HEK293 (cell line): Measurements from ENCODE around the gene MXD4.
A peak's percentile ranks its signal among the peaks of the same experiment; 100 is the strongest.

Source experiments
- HOXA7 ChIP-seq: sonication (generic); formaldehyde crosslinking; IDR thresholded peaks from 2 replicates; pipeline ENCODE4 v1.8.1; 2022; ENCODE audit warnings: missing genetic modification reagents, borderline replicate concordance
- KLF16 ChIP-seq: fragments of 450-650 bp; formaldehyde crosslinking; IDR thresholded peaks from 2 replicates; pipeline ENCODE4 v1.5.1; 2017; ENCODE audit warnings: missing biosample characterization, missing genetic modification characterization
- KLF7 ChIP-seq: fragments of 450-650 bp; formaldehyde crosslinking; IDR thresholded peaks from 2 replicates; pipeline ENCODE4 v1.5.1; 2016; ENCODE audit warnings: missing biosample characterization, missing genetic modification characterization, borderline replicate concordance
- KLF8 ChIP-seq: fragments of 450-650 bp; formaldehyde crosslinking; IDR thresholded peaks from 2 replicates; pipeline ENCODE4 v1.5.1; 2016; ENCODE audit warnings: missing biosample characterization, missing genetic modification characterization
- KLF9 ChIP-seq: fragments of 450-650 bp; formaldehyde crosslinking; IDR thresholded peaks from 2 replicates; pipeline ENCODE4 v1.5.1; 2016; ENCODE audit warnings: missing biosample characterization, missing genetic modification characterization, low read depth
- ZBTB20 ChIP-seq: fragments of 450-650 bp; formaldehyde crosslinking; IDR thresholded peaks from 2 replicates; pipeline ENCODE4 v1.5.1; 2016; ENCODE audit warnings: missing biosample characterization, missing genetic modification characterization
- ZBTB48 ChIP-seq: fragments of 450-650 bp; formaldehyde crosslinking; IDR thresholded peaks from 2 replicates; pipeline ENCODE4 v1.5.1; 2016; ENCODE audit warnings: missing biosample characterization, missing genetic modification characterization
- ZFHX2 ChIP-seq: fragments of 450-650 bp; formaldehyde crosslinking; conservative IDR thresholded peaks from 2 replicates; pipeline ENCODE4 v1.5.1; 2016; ENCODE audit warnings: missing biosample characterization, missing genetic modification characterization
- ZNF138 ChIP-seq: fragments of 450-650 bp; formaldehyde crosslinking; IDR thresholded peaks from 2 replicates; pipeline ENCODE4 v1.5.1; 2016; ENCODE audit warnings: missing biosample characterization, missing genetic modification characterization, borderline replicate concordance
- ZNF140 ChIP-seq: fragments of 450-650 bp; formaldehyde crosslinking; IDR thresholded peaks from 2 replicates; pipeline ENCODE4 v1.5.1; 2016; ENCODE audit warnings: missing biosample characterization, missing genetic modification characterization
- ZNF169 ChIP-seq: fragments of 450-650 bp; formaldehyde crosslinking; IDR thresholded peaks from 2 replicates; pipeline ENCODE4 v1.5.1; 2016; ENCODE audit warnings: missing biosample characterization, missing genetic modification characterization
- ZNF2 ChIP-seq: fragments of 450-650 bp; formaldehyde crosslinking; IDR thresholded peaks from 2 replicates; pipeline ENCODE4 v1.5.1; 2016; ENCODE audit warnings: missing biosample characterization, missing genetic modification characterization
- ZNF248 ChIP-seq: fragments of 450-650 bp; formaldehyde crosslinking; IDR thresholded peaks from 2 replicates; pipeline ENCODE4 v1.5.1; 2017; ENCODE audit warnings: missing biosample characterization, missing genetic modification characterization
- ZNF266 ChIP-seq: fragments of 450-650 bp; formaldehyde crosslinking; IDR thresholded peaks from 2 replicates; pipeline ENCODE4 v1.5.1; 2016; ENCODE audit warnings: missing biosample characterization, missing genetic modification characterization, low read depth
- ZNF292 ChIP-seq: fragments of 450-650 bp; formaldehyde crosslinking; IDR thresholded peaks from 2 replicates; pipeline ENCODE4 v1.5.1; 2016; ENCODE audit warnings: low read depth, missing biosample characterization, missing genetic modification characterization, borderline replicate concordance
- ZNF335 ChIP-seq: fragments of 450-650 bp; formaldehyde crosslinking; conservative IDR thresholded peaks from 2 replicates; pipeline ENCODE4 v1.5.1; 2016; ENCODE audit warnings: missing biosample characterization, missing genetic modification characterization
- ZNF341 ChIP-seq: fragments of 450-650 bp; formaldehyde crosslinking; IDR thresholded peaks from 2 replicates; pipeline ENCODE4; 2016; ENCODE audit warnings: low read depth, missing biosample characterization, missing genetic modification characterization
- ZNF561 ChIP-seq: fragments of 450-650 bp; IDR thresholded peaks from 2 replicates; pipeline ENCODE4 v1.5.1; 2018; ENCODE audit warnings: missing biosample characterization, missing genetic modification characterization, borderline replicate concordance
- ZNF600 ChIP-seq: fragments of 450-650 bp; formaldehyde crosslinking; IDR thresholded peaks from 2 replicates; pipeline ENCODE4 v1.5.1; 2016; ENCODE audit warnings: missing biosample characterization, missing genetic modification characterization
- ZNF621 ChIP-seq: fragments of 450-650 bp; formaldehyde crosslinking; IDR thresholded peaks from 2 replicates; pipeline ENCODE4 v1.5.1; 2017; ENCODE audit warnings: missing biosample characterization, missing genetic modification characterization
- ZSCAN16 ChIP-seq: fragments of 450-650 bp; formaldehyde crosslinking; IDR thresholded peaks from 2 replicates; pipeline ENCODE4 v1.5.1; 2016; ENCODE audit warnings: missing biosample characterization, missing genetic modification characterization
- ZSCAN23 ChIP-seq: fragments of 450-650 bp; formaldehyde crosslinking; IDR thresholded peaks from 2 replicates; pipeline ENCODE4 v1.5.1; 2016; ENCODE audit warnings: missing biosample characterization, missing genetic modification characterization
- ZXDB ChIP-seq: fragments of 450-650 bp; formaldehyde crosslinking; IDR thresholded peaks from 2 replicates; pipeline ENCODE4 v1.5.1; 2016; ENCODE audit warnings: missing biosample characterization, missing genetic modification characterization
- TF ChIP-seq, protein P1 (sequence below): fragments of 450-650 bp; formaldehyde crosslinking; conservative IDR thresholded peaks from 2 replicates; pipeline ENCODE4 v1.5.1; 2016; ENCODE audit warnings: low read depth, missing biosample characterization, missing genetic modification characterization
- TF ChIP-seq, protein P2 (sequence below): fragments of 450-650 bp; formaldehyde crosslinking; IDR thresholded peaks from 2 replicates; pipeline ENCODE4 v1.5.1; 2016; ENCODE audit warnings: missing biosample characterization, missing genetic modification characterization
- TF ChIP-seq, protein P3 (sequence below): fragments of 450-650 bp; formaldehyde crosslinking; IDR thresholded peaks from 2 replicates; pipeline ENCODE4 v1.5.1; 2016; ENCODE audit warnings: missing biosample characterization, missing genetic modification characterization
- TF ChIP-seq, protein P4 (sequence below): fragments of 450-650 bp; formaldehyde crosslinking; optimal IDR thresholded peaks from 2 replicates; pipeline ENCODE3; 2016; ENCODE audit warnings: missing biosample characterization, mild to moderate bottlenecking, missing genetic modification characterization
- TF ChIP-seq, protein P5 (sequence below): fragments of 450-650 bp; formaldehyde crosslinking; IDR thresholded peaks from 2 replicates; pipeline ENCODE4 v1.5.1; 2017; ENCODE audit warnings: missing biosample characterization, missing genetic modification characterization

MXD4 gene

DNA sequence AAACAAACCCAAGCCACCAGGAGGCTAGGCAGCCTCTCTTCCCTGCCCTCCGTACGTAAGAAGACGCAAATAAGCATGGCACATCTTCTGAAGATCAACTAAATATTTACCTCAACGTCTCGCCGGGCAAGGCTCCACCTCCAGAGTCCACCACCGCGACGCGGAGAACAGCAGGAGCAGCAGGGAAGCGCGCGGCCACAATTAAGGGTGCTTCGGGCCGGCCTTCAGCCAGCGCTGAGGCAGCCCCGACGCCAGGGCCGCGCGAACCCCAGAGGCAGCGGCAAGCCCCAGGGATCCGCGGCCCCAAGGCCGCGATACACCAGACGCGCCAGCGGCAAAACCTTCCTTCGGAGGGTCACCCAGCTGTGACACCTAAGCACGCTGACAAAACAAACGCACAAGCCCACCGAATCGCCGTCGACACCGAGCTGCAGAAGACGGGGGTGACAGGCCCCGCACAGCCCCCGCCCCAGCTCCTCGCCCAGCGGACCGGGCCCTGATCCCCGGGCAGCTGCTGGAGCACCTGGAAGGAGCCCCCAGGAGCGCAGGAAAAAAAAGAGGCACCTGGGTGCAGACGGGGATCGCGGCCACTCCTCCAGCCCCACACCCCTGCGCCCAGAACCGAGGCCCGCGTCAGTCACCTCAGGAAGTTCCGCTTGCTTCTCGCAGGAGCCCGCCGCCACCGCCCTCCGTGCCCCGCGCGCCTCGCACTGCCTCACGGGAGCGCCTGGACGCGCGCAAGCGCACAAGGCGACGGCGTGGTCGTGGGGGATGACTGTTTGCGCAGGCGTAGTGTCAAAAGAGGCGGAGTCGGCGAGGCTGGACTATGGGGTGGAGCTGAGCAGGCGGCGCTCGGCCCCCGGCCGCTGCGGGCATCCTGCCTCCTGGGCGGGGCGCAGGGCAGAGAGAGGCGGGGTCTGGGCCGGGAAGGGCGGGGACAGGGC is 20.2 kb downstream of the MXD4 start, which contains the start of the genes HAUS3 and POLN (continued):
- TF ChIP-seq, protein P1, sequence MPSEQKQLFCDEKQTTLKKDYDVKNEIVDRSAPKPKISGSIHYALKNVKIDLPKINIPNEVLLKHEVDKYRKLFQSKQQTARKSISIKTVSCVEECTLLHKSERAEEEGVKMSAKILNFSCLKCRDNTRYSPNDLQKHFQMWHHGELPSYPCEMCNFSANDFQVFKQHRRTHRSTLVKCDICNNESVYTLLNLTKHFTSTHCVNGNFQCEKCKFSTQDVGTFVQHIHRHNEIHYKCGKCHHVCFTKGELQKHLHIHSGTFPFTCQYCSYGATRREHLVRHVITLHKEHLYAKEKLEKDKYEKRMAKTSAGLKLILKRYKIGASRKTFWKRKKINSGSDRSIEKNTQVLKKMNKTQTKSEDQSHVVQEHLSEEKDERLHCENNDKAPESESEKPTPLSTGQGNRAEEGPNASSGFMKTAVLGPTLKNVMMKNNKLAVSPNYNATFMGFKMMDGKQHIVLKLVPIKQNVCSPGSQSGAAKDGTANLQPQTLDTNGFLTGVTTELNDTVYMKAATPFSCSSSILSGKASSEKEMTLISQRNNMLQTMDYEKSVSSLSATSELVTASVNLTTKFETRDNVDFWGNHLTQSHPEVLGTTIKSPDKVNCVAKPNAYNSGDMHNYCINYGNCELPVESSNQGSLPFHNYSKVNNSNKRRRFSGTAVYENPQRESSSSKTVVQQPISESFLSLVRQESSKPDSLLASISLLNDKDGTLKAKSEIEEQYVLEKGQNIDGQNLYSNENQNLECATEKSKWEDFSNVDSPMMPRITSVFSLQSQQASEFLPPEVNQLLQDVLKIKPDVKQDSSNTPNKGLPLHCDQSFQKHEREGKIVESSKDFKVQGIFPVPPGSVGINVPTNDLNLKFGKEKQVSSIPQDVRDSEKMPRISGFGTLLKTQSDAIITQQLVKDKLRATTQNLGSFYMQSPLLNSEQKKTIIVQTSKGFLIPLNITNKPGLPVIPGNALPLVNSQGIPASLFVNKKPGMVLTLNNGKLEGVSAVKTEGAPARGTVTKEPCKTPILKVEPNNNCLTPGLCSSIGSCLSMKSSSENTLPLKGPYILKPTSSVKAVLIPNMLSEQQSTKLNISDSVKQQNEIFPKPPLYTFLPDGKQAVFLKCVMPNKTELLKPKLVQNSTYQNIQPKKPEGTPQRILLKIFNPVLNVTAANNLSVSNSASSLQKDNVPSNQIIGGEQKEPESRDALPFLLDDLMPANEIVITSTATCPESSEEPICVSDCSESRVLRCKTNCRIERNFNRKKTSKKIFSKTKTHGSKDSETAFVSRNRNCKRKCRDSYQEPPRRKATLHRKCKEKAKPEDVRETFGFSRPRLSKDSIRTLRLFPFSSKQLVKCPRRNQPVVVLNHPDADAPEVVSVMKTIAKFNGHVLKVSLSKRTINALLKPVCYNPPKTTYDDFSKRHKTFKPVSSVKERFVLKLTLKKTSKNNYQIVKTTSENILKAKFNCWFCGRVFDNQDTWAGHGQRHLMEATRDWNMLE (tag by site-specific recombination) = no peak
- TF ChIP-seq ZNF600 (peak; percentile 23; the same call in 1 of the 2 replicates), ZNF292 (tag by site-specific recombination) (no peak), ZNF169 (tag by site-specific recombination) (no peak), ZNF138 (tag by site-specific recombination) (no peak), ZNF561 (tag by site-specific recombination) (no peak), KLF8 (tag by site-specific recombination) (peak; percentile 85; the same call in 1 of the 2 replicates), ZXDB (peak; percentile 57; the same call in 1 of the 2 replicates), ZNF335 (tag by site-specific recombination) (peak; percentile 78), ZNF140 (tag by site-specific recombination) (no peak), ZBTB20 (tag by site-specific recombination) (peak; percentile 69), KLF9 (tag by site-specific recombination) (peak; percentile 46; the same call in 1 of the 2 replicates), KLF7 (tag by site-specific recombination) (peak; percentile 50; the same call in 1 of the 2 replicates), KLF16 (tag by site-specific recombination) (peak; percentile 65), ZSCAN23 (tag by site-specific recombination) (no peak), ZNF266 (tag by site-specific recombination) (no peak), ZNF341 (tag by site-specific recombination) (peak; percentile 44; the same call in 1 of the 2 replicates), ZNF248 (tag by site-specific recombination) (no peak), ZSCAN16 (tag by site-specific recombination) (no peak), ZNF621 (tag by site-specific recombination) (no peak), ZBTB48 (tag by site-specific recombination) (peak; percentile 76; the same call in 1 of the 2 replicates), ZNF2 (tag by site-specific recombination) (peak; percentile 72), HOXA7 (CRISPR knock-in tag) (no peak), ZFHX2 (tag by site-specific recombination) (0 out of 2 replicates have a peak, but pooled peaks have one; percentile 7)
- TF ChIP-seq, protein P2, sequence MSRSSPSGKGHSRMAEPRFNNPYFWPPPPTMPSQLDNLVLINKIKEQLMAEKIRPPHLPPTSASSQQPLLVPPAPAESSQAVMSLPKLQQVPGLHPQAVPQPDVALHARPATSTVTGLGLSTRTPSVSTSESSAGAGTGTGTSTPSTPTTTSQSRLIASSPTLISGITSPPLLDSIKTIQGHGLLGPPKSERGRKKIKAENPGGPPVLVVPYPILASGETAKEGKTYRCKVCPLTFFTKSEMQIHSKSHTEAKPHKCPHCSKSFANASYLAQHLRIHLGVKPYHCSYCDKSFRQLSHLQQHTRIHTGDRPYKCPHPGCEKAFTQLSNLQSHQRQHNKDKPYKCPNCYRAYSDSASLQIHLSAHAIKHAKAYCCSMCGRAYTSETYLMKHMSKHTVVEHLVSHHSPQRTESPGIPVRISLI = no peak
- TF ChIP-seq, protein P3, sequence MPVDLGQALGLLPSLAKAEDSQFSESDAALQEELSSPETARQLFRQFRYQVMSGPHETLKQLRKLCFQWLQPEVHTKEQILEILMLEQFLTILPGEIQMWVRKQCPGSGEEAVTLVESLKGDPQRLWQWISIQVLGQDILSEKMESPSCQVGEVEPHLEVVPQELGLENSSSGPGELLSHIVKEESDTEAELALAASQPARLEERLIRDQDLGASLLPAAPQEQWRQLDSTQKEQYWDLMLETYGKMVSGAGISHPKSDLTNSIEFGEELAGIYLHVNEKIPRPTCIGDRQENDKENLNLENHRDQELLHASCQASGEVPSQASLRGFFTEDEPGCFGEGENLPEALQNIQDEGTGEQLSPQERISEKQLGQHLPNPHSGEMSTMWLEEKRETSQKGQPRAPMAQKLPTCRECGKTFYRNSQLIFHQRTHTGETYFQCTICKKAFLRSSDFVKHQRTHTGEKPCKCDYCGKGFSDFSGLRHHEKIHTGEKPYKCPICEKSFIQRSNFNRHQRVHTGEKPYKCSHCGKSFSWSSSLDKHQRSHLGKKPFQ (tag by site-specific recombination) = no peak
- TF ChIP-seq, protein P4, sequence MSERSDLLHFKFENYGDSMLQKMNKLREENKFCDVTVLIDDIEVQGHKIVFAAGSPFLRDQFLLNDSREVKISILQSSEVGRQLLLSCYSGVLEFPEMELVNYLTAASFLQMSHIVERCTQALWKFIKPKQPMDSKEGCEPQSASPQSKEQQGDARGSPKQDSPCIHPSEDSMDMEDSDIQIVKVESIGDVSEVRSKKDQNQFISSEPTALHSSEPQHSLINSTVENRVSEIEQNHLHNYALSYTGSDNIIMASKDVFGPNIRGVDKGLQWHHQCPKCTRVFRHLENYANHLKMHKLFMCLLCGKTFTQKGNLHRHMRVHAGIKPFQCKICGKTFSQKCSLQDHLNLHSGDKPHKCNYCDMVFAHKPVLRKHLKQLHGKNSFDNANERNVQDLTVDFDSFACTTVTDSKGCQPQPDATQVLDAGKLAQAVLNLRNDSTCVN = peak; percentile 93
- TF ChIP-seq, protein P5, sequence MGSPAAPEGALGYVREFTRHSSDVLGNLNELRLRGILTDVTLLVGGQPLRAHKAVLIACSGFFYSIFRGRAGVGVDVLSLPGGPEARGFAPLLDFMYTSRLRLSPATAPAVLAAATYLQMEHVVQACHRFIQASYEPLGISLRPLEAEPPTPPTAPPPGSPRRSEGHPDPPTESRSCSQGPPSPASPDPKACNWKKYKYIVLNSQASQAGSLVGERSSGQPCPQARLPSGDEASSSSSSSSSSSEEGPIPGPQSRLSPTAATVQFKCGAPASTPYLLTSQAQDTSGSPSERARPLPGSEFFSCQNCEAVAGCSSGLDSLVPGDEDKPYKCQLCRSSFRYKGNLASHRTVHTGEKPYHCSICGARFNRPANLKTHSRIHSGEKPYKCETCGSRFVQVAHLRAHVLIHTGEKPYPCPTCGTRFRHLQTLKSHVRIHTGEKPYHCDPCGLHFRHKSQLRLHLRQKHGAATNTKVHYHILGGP (tag by site-specific recombination) = no peak
